NCI-H446 treated with DMSO at 0.1 percent for 48 hours (cell line): ENCODE data around the gene CNTNAP5.

Source experiments
- DNase-seq: peaks from one replicate; lab custom pipeline; 2025; lab: John Stamatoyannopoulos, UW

CNTNAP5 gene

GRCh38 chr2:124816007-124816406 lies 790.9 kb downstream of the CNTNAP5 start:
- no peak for DNase-seq

- no peak for DNase-seq
Observed at GRCh38 chr2:124822516-124822915, 797.4 kb downstream of the CNTNAP5 start.

- no peak for DNase-seq
Observed at GRCh38 chr2:124824441-124824840, 799.4 kb downstream of the CNTNAP5 start.

- no peak for DNase-seq
Observed at GRCh38 chr2:124832521-124832920, 807.4 kb downstream of the CNTNAP5 start.

GRCh38 chr2:124834331-124834730 lies 809.2 kb downstream of the CNTNAP5 start:
- DNase-seq = no peak

- no peak for DNase-seq
Observed at GRCh38 chr2:124835331-124835730, 810.2 kb downstream of the CNTNAP5 start.

GRCh38 chr2:124836416-124836815 lies 811.3 kb downstream of the CNTNAP5 start:
- DNase-seq = no peak

- no peak for DNase-seq
Observed at GRCh38 chr2:124837496-124837895, 812.4 kb downstream of the CNTNAP5 start.

- no peak for DNase-seq
Observed at GRCh38 chr2:124838406-124838805, 813.3 kb downstream of the CNTNAP5 start.

- no peak for DNase-seq
Observed at GRCh38 chr2:124867247-124867646, 842.2 kb downstream of the CNTNAP5 start.

- DNase-seq = no peak
Observed at GRCh38 chr2:124874219-124874618, 849.1 kb downstream of the CNTNAP5 start.

GRCh38 chr2:124874676-124875075 lies 849.6 kb downstream of the CNTNAP5 start:
- DNase-seq = no peak

- no peak for DNase-seq
Observed at GRCh38 chr2:124875627-124876244, 850.6 kb downstream of the CNTNAP5 start.

GRCh38 chr2:124877141-124877577 lies 852.1 kb downstream of the CNTNAP5 start:
- DNase-seq = no peak

- DNase-seq = no peak
Observed at GRCh38 chr2:124879640-124880039, 854.6 kb downstream of the CNTNAP5 start.

GRCh38 chr2:124880995-124881394 lies 855.9 kb downstream of the CNTNAP5 start:
- DNase-seq = no peak

GRCh38 chr2:124882423-124882822 lies 857.3 kb downstream of the CNTNAP5 start:
- DNase-seq = no peak

GRCh38 chr2:124883595-124883994 lies 858.5 kb downstream of the CNTNAP5 start:
- no peak for DNase-seq

GRCh38 chr2:124884315-124884714 lies 859.2 kb downstream of the CNTNAP5 start:
- DNase-seq = no peak

- DNase-seq = no peak
Observed at GRCh38 chr2:124886216-124886615, 861.1 kb downstream of the CNTNAP5 start.

- no peak for DNase-seq
Observed at GRCh38 chr2:124887466-124887865, 862.4 kb downstream of the CNTNAP5 start.

GRCh38 chr2:124888431-124888830 lies 863.3 kb downstream of the CNTNAP5 start:
- no peak for DNase-seq

- no peak for DNase-seq
Observed at GRCh38 chr2:124894199-124894598, 869.1 kb downstream of the CNTNAP5 start.

- no peak for DNase-seq
Observed at GRCh38 chr2:124898827-124899226, 873.7 kb downstream of the CNTNAP5 start.
